HG03457 (cell line): Measurements from ENCODE around the gene MEIS1.
"Not testable (repeated sequence)": the region's sequence is repeated elsewhere in the genome, so short reads cannot be mapped to it uniquely, and the experiment has no call there.

Experiments
- ATAC-seq: cut with Tn5 transposase; IDR thresholded peaks from one replicate; pipeline ENCODE4 v1.9.1; 2021; ENCODE audit warnings: moderate number of reproducible peaks; ENCODE audit not compliant: unreplicated experiment

MEIS1 gene

DNA sequence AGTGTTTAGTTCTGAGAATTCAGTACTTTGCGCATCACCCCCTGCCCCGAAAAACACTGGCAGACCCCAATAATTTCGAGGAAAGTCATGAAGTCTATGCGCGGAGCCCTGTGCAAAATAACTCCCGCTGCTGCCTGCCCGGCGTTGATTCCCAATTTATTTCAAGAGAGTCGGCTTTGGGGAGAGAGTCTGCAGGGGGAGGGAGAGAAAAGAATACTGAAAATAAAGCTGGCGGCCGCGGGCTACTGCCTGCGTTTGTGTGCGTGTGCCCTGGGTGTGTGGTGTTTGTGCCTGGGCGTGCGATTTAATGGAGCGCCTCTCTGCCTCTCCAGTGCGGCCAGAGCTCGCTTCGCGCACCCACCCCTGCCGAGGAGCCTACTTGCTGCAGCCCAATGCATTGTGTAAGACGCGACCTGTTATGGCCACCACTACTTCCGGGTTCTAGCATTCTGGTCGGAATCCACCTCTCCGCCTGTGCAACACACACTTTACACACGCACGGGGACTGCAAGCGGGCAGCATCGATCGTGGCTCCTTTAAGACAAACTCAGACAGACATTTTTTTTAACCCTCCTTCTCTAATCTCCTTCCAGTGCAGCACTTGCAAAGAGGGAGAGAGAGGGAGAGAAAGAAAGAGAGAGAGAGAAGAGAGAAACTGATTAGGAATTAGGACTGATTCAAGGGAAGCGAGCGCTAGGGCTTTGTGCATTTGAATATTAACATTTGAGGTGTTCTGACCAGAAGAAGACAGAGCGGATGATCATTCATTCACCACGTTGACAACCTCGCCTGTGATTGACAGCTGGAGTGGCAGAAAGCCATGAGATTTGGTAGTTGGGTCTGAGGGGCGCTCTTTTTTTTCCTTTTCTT is at the start of gene MEIS1:
Gene MEIS1 (plus strand): TSS at position 447 of the 870 bp plus-strand sequence. CDS start 732 bp downstream, outside the sequence.
- no peak for ATAC-seq

DNA sequence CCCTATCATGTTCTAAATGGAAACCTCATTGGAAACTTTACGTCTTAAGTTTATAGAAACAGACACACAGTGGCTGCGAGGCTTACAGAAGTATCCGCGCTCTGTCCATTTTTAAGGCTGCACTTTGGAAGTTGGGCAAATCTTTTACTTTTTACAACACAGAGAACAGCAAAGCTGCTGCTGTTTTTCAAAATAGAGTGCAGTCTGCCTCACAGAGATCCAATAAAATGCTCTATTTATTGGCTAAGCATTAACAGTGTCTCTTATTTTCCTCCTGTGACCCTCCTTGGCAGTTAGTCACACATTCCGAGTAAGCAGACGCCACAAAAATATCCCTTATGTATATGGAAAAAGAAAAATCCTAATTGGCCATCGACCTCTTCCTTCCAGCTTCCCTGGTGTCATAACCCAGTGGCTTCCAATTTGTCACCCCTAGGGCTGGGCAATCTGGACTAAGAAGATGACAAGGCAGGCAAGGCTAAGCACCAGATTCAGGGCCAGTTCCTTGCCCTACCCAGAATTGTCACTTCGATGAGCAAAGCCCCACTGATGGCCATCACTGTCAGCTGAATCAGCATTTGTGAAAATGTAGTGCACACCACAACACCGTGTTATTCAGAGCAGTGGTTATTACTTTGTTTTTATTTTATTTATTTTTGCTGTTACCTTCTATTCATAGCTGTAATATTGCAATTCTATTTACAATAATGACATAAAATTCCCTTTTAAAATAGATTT is 47.7 kb upstream of the MEIS1 start:
- ATAC-seq: no peak

DNA sequence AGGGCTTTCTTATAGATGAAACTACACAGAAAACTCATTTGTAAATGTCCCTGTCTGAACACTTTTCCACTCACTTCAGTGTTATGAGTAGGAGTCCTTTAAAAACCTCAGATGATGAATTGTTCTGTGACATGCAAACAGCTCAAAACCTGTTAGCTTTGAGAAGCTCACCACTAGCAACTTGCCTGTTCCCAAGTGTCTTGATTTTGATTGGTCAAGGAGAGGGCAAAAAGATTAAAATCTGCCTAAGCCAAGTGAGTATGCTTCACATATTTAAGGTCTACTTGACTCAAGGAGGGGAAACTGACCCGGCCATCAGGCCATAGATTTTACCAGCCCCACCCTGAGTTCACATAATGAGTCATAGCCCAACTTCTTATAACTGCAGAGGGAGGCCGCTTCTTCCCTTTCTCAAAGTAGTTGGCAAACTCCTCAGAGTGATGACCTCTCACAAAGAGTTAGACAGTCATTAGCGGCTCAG is 45.2 kb upstream of the MEIS1 start:
- ATAC-seq: no peak

DNA sequence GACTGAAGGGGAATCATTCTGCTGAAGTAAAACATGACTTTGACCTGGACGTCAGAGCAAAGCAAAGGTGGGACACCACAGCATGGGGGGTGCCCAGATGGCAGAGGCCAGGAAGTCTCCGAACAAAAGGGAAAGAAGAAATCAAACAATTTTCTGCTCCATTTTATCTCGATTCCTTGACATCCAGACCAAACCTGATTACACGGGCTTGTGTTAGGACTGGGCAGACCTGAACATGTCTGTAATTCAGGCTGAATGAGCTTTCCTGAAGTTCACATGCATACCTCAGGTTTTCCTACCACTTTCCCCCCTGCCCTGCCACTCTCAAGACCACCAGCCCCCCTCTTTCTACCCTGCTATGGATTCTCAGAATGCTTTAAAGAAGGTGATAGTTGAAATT is 44.8 kb upstream of the MEIS1 start:
- ATAC-seq: no peak

DNA sequence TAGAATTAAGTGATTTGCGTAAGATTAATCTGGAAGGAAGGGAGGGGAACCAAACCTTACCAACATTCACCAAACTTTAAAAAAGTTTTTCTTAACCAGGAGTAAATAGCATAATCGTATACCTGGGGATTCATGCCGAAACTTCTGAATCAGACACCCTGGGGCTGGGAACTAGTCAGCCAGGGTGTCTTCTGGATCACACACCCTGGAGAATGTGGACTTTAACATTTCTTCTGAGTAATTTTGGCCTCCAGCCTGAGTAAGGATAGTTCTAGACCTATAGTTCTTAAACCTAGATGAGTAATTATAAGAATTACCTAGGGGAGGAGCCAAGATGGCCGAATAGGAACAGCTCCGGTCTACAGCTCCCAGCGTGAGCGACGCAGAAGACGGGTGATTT is 44.1 kb upstream of the MEIS1 start:
- no peak for ATAC-seq

DNA sequence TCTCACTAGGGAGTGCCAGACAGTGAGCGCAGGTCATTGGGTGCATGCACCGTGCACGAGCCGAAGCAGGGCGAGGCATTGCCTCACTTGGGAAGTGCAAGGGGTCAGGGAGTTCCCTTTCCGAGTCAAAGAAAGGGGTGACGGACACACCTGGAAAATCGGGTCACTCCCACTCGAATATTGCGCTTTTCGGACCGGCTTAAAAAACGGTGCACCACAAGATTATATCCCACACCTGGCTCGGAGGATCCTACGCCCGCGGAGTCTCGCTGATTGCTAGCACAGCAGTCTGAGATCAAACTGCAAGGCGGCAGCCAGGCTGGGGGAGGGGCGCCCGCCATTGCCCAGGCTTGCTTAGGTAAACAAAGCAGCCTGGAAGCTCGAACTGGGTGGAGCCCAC is 43.7 kb upstream of the MEIS1 start:
- not testable (repeated sequence) for ATAC-seq

DNA sequence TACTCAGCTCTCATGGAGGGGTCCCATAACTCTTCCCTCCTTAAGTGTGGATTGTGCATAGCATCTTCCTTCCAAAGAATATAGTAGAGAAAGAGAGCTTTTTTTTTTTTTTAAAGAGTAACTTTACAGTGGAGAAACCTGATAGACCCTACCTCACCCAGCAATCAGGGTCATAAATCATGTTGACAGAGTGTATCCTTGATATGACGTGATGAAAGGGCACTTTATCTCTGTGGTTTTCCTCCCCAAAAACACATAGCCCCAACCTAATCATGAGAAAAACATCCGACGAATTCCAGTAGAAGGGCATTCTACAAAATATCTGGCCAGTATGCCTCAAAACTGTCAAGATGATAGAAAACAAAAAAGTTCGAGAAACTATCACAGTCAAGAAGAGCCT is 29.5 kb upstream of the MEIS1 start:
- ATAC-seq: no peak

DNA sequence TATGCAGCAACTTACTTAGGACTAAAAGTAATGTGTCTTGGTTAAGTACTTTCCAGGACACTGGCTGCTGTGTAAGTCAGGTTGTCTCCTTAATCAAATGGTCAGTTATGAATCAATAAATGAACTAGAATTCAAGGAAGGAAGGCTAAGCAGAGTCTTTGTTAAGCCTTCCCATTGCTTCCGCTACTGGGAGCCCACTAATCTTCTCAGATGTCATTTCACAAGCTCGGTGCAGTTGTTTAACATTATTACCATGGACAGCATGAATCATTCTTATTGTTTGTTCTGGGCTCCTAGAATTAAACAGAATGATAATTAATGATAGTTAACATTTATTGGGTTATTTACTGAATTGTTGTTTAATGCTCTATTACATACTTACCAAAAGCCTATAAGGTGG is 26.0 kb upstream of the MEIS1 start:
- no peak for ATAC-seq

DNA sequence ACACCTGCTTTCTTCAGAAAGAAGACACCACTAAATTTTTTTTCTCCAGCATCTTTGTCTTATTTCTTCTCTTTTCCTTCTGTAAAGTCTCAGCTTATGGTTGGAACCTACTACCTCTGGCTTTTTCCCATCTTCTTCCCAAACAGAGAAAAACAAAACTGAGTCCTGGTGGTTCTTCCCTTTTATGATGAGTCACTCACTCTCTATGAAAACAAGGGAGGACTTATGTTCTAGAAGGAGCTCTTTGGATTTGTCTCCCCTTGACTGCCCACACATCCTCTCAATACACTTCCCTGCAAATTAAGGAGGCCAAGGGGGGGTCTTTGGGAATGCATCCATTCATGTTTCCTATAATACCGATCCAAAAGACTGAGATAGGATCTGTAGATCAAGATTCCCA is 22.1 kb upstream of the MEIS1 start:
- no peak for ATAC-seq

DNA sequence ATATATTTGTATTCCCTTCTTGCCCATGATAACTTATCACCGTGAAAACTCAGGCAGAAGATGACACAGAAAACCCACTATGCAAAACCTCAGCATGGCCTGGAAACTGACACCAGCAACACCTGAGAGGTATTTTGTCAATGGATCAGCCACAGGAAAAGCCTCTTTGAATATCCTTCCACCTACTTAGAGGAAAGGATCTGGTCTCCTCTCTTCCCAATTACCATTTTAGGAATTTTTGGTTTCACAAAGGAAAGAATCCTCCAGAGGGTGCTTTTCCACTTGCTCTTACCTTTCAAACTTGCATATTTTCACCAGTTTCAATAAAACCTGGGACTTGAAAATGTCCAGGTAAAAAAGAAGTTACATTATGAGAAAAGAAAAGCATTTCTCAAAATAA is 20.0 kb upstream of the MEIS1 start:
- ATAC-seq: no peak

DNA sequence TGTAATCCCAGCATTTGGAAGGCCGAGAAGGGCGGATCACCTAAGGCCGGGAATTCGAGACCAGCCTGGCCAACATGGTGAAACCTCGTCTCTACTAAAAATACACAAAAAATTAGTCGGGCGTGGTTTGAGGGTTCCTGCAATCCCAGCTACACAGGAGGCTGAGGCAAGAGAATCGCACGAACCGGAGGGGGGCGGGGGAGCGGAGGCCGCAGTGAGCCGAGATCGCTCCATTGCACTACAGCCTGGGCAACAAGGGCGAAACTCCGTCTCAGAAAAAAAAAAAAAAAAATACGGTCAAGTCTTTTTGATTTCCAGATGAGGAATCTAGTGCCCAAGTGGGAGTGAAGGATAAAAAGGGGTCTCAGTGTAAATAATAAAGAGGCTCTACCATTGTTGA is 16.5 kb upstream of the MEIS1 start:
- ATAC-seq: no peak

DNA sequence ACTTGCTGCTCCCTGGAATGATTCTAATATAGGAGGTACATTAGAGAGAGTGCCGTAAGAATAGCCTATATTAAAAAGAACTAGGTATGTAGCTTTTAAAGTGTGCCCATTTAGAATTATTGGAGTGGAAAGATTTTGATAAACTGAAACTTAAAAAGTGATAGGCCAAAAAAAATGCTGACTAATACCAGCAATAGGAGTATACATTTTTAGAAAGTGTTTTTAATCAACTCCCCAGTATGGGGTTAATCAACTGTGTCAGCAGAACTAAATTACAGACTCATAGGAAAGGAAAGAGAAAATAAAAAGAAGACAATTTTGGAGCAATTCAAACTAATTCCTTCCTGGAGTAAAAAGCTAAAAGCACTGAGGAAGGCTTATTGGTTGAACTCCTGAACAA is 13.3 kb upstream of the MEIS1 start:
- ATAC-seq: no peak

DNA sequence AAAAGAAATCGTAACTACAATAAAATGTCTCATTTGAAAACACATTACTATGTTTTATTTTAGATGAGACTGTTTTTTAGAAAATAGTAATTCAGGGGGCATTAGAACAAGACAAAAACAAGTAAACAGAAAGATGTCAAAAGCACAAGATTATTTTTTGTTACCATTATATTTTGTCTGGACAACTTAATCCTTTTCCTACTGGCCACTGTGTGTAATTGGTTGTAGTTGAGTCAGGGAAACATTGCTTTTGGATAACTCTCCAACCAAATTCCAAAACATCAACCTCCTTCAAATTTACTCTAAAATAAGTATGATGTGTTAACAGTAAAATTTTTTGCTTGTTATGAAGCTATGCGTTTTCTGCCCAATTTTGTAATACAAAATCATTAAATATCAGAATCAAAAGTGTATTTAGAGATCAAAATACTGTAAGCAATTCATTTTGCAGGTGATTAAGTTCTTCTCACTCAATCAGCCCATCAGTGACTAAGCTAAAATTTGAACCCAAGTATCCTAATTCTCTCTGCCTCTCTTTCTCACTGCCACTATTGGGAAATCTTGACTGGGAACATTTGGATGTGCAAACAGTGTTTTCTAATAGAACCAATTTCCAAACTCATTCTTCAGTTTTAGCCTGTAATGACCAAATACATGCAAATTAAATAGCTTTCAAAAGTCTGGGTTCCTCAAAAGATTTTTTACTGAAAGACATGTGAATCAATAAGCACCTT is 11.4 kb upstream of the MEIS1 start:
- no peak for ATAC-seq

DNA sequence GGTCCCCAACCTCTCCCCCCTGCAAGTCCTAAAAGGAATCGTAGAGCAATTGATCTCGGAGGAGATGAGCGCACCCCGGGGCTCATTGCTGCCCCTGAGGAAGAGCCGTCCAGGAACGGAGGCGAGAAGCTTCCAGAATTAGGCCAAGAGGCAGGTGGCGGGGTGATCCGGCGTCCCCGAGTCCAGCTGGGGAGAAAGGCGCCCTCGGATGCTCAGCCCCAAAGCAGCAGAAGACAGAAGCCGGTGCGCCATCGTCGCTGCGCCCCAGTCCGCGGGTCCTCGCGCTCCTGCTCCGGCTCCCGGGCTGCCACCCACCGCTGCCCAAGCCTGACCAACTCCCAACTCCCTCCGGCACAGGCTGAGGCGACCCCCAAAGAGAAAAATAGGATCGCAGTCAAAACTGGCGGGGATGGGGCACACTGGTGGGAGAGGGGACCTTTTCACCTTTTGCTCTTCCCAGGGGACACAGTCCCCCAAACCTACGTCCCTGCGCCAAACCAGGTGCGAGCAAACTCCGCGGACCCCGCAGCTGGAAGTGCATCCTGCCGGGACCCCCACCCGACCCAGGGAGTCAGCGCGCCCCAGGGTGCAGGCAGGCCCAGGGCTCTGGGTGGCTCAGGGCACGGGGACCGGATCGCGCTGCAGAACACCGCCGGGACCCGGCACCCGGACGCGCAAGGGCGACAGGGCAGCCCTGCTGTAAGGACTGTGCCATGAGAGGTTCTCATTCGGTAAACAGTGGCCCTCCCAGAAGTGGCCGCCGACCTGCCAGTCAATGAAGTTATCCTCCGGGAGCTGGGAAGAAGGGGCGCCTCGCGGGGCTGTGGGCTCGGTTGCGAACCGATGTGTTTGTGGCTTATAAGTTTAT is 8.4 kb upstream of the MEIS1 start:
- ATAC-seq: no peak

DNA sequence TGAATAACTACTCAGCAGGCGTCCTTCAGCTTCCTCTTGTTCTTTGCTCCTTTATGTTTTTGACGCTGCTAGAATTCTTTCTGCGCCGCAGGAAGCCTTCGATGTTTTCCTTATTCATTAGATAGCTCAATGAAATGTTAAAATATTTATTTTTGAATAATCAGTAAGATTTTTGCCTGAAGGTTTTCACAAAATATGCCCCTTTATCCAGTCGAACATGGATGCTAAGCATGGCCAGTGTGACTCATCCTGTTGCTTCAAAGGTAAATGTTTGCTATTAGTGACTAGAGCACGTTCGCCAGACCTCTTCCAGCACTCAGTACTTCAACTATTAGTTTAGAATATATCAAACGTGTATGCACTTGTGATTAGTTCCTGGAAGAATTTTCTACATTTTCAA is 7.6 kb upstream of the MEIS1 start:
- no peak for ATAC-seq

DNA sequence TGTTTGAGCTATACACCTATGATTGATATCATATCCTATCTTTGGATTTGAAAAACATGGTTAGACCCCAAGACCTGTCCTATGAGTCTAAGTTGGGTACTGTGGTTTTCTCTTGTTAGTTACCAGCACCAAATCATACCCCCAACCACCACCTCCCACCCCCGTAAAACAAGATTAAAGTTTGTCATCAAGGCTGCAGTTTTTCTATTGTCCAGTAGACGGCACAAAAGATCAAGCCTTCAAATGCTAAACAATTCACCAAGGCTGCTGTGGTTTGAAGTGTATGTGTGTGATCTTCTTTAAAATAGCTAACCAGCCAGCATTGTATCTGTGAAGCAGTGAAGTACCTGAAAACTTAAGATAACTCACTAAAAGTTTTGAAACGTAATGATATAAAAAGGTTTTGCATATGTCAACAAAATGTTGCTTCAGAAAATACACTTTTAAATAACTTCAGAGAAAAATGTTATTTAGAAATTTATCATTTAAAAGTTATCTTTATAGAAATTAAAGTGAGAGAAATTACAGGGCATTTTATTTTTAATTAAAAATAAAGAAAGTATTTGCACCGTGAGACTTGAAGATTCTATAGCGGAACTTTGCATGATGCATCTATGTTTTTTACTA is 5.8 kb upstream of the MEIS1 start:
- ATAC-seq: no peak

DNA sequence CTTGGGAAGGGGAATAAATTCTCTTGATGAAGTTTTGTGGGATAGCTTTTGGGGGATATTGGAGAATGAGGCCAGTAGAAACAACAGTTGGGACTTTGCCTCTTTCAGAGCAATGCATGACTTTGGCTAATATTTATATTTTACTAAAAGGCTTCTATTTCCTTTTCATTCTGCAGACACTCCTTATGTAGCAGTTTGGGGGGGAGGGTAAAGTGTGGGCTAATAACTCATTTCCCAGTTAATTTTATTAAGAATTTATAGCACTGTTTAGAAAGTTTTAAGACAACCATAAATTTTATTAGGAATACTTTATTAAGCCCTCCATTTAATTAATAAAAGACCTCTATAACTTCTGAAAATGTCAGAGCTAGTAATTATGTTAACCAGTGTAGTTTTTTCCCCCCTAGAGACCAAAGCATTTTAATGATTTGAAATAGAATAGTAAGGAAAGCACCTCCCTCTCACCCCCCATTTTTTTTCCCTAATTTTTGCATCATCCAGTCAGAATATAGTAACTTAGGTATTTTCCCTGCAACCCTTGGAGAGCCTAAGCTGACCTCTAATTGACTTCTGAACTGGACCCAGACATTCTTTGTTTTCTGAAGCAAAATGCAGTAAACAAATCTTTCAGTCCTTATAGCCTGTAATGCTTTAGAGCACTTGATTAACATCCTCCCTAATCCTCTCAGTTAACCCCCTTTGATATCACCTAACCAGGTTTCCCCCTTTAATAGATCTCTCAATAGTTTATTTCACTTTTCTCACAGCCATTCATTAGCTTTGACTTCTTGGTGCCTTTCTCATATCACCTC is 5.0 kb upstream of the MEIS1 start:
- ATAC-seq: no peak

DNA sequence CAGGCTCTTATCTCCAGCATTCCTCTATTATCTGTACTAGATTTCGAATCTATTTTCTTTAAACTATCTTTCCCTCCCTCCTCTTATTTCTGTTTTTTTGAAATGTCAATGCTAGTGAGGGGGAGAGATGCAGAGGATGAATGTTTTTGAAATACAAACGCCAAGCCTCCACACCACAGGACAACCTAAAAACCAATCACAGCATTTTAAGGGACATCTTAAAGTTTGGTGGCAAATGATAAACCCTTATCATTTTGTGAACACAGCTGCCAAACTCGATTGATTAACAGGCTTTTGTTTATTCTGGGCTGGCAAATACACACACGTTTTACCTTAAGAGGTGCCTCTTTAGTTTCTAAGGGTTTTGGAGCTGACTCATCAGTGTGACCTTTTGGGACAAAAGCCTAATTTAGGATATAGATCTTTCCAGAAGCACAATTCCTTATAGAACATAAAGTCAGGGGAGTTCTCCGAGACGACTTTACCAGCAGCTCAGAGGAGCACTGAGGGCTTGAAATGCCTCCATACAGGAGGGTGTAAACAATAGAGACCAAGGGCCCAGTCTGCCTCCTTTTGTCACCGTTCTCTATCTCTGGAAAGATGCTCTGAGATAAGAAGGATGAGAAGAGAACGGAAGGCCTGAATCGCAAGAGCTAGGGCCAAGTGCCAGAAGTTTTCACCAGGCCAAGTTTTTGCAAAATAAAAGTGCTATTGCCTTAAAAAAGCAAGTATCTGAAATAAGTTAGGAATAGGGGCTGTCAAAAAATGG is 4.2 kb upstream of the MEIS1 start:
- no peak for ATAC-seq

DNA sequence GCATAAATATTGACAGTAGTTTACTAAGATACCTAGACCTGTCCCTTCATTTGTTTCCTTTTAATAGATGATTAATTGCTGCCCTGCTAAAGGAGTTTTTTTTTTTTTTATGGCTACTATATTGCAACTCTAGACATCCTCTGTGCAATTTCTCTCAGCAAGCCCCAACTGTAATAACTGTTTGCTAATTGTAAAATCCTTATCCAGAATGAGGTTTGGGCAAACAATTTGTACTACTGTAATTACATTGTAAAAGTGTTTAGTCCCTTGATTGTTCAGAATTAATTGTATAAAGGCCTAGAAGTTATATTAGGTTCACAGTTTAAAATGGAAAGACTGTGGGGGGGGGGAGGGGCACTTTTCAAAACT is 3.7 kb upstream of the MEIS1 start:
- ATAC-seq: no peak
